H1 (cell line): ENCODE data around the gene DPYSL3. TPM values are rescaled to one million over a fixed set of nuclear protein-coding genes. Genes with fewer than 3 reads are reported as not detected.

Source experiments
- CTCF ChIA-PET: fragments of 300-600 bp; sonication (Branson Sonifier 250); formaldehyde crosslinking; loops from one replicate; lab custom pipeline; 2021; ENCODE audit not compliant: partially characterized antibody; lab: Charles Lee
- POLR2A ChIA-PET: fragments of 300-600 bp; sonication (Branson Sonifier 250); formaldehyde crosslinking; loops from one replicate; lab custom pipeline; 2021; ENCODE audit warnings: inconsistent platforms; ENCODE audit not compliant: partially characterized antibody; lab: Charles Lee
- DNase-seq, 2 experiments: peaks; one replicate each; pipeline versions ENCODE4 v3.0.0 to v3.0.0-alpha.2; 2010 to 2022; ENCODE audit warnings: low spot score in 2 of 2, low read depth in 1 of 2, mixed read lengths in 1 of 2
- FAIRE-seq: peaks from 2 replicates; lab custom pipeline; 2011; peaks lifted over from hg19 to GRCh38; lab: Jason Lieb, UNC
- H2AFZ ChIP-seq: 2 replicates; pipeline ENCODE4 v1.8.1; 2012; ENCODE audit warnings: low read length, inconsistent platforms
- H2AK5ac ChIP-seq: 2 replicates; pipeline ENCODE4 v1.6.1; 2013; ENCODE audit warnings: low read depth, low read length
- H2BK120ac ChIP-seq: replicated peaks from 2 replicates; pipeline ENCODE3; 2013; ENCODE audit warnings: low read depth, low read length, inconsistent platforms
- H2BK12ac ChIP-seq: 2 replicates; pipeline ENCODE4 v1.6.1; 2013; ENCODE audit warnings: low read depth, low read length
- H2BK15ac ChIP-seq: 2 replicates; pipeline ENCODE4 v1.6.1; 2013; ENCODE audit warnings: low read length
- H2BK20ac ChIP-seq: 2 replicates; pipeline ENCODE4 v1.6.1; 2013; ENCODE audit warnings: low read length
- H2BK5ac ChIP-seq: 2 replicates; pipeline ENCODE4 v1.6.1; 2013; ENCODE audit warnings: low read depth, low read length
- H3K14ac ChIP-seq: 2 replicates; pipeline ENCODE4 v1.6.1; 2013; ENCODE audit warnings: inconsistent platforms; ENCODE audit not compliant: insufficient read length
- H3K18ac ChIP-seq: 2 replicates; pipeline ENCODE4 v1.6.1; 2013; ENCODE audit warnings: low read length; ENCODE audit errors: extremely low read depth
- H3K23ac ChIP-seq: 2 replicates; pipeline ENCODE4 v1.6.1; 2013; ENCODE audit warnings: inconsistent platforms; ENCODE audit not compliant: insufficient read length
- H3K23me2 ChIP-seq: 2 replicates; pipeline ENCODE4 v1.6.1; 2013; ENCODE audit warnings: low read depth, low read length
- H3K27ac ChIP-seq: 2 replicates; pipeline ENCODE4 v1.6.1; 2011; ENCODE audit warnings: low read depth, low read length, inconsistent platforms
- H3K27me3 ChIP-seq, 4 experiments: replicated peaks in 1 of 4; 1 replicate in 1 of 4; 2 replicates in 3 of 4; pipeline versions ENCODE4 v1.6.1 to v1.8.1; 2011 to 2013; ENCODE audit warnings: low read length in 3 of 4, mild to moderate bottlenecking in 3 of 4, inconsistent platforms in 2 of 4, mixed read lengths in 2 of 4, moderate library complexity in 1 of 4; ENCODE audit not compliant: control insufficient read depth in 3 of 4, insufficient read depth in 3 of 4; ENCODE audit errors: extremely low read depth in 1 of 4
- H3K36me3 ChIP-seq, 4 experiments: 2 replicates each; pipeline versions ENCODE4 v1.6.1 to v1.8.1; 2011 to 2013; ENCODE audit warnings: mild to moderate bottlenecking in 4 of 4, low read length in 3 of 4, moderate library complexity in 2 of 4, control low read depth in 1 of 4, inconsistent platforms in 1 of 4; ENCODE audit not compliant: insufficient read depth in 4 of 4, control insufficient read depth in 2 of 4
- H3K4ac ChIP-seq: replicated peaks from 2 replicates; pipeline ENCODE3; 2013; ENCODE audit warnings: low read length, low read depth, mixed read lengths, inconsistent platforms; ENCODE audit not compliant: insufficient read length
- H3K4me1 ChIP-seq, 4 experiments: replicated peaks in 1 of 4; 1 replicate in 1 of 4; 2 replicates in 3 of 4; pipeline versions ENCODE4 v1.6.1 to v1.8.1; 2011 to 2013; ENCODE audit warnings: low read length in 3 of 4, inconsistent platforms in 2 of 4, mixed read lengths in 1 of 4; ENCODE audit not compliant: insufficient read depth in 4 of 4, control insufficient read depth in 3 of 4
- H3K4me2 ChIP-seq, 2 experiments: 2 replicates each; pipeline versions ENCODE4 v1.6.1 to v1.8.1; 2011 to 2013; ENCODE audit warnings: low read depth in 2 of 2, low read length in 2 of 2, control low read depth in 1 of 2, inconsistent platforms in 1 of 2, mild to moderate bottlenecking in 1 of 2; ENCODE audit not compliant: insufficient read depth in 1 of 2
- H3K4me3 ChIP-seq, 4 experiments: fragments of 200-600, 300-600 bp in 1 of 4; sonication (generic), shearing (Covaris generic), sonication (Bioruptor Twin) in 1 of 4; 2 replicates each; pipeline versions ENCODE4 v1.5.1 to v1.8.1; 2011 to 2016; ENCODE audit warnings: low read length in 4 of 4, low read depth in 3 of 4, control low read depth in 2 of 4, inconsistent platforms in 2 of 4, mild to moderate bottlenecking in 2 of 4, mixed read lengths in 1 of 4, moderate library complexity in 1 of 4; ENCODE audit not compliant: insufficient read depth in 2 of 4; ENCODE audit errors: extremely low read depth in 1 of 4
- H3K56ac ChIP-seq: replicated peaks from 2 replicates; pipeline ENCODE3; 2013; ENCODE audit warnings: low read depth, mild to moderate bottlenecking, mixed read lengths, low read length, inconsistent platforms; ENCODE audit not compliant: insufficient read length
- H3K79me1 ChIP-seq: 2 replicates; pipeline ENCODE4 v1.6.1; 2013; ENCODE audit warnings: low read depth, low read length, control low read depth
- H3K79me2 ChIP-seq, 2 experiments: 2 replicates each; pipeline versions ENCODE4 v1.6.1 to v1.8.1; 2012 to 2013; ENCODE audit warnings: low read length in 2 of 2, mild to moderate bottlenecking in 2 of 2, inconsistent platforms in 1 of 2; ENCODE audit not compliant: insufficient read depth in 2 of 2, control insufficient read depth in 1 of 2
- H3K9ac ChIP-seq, 4 experiments: replicated peaks in 1 of 4; 1 replicate in 1 of 4; 2 replicates in 3 of 4; pipeline versions ENCODE4 v1.6.1 to v1.8.1; 2011 to 2013; ENCODE audit warnings: low read depth in 3 of 4, low read length in 3 of 4, control low read depth in 2 of 4, mild to moderate bottlenecking in 2 of 4, moderate library complexity in 2 of 4, inconsistent platforms in 1 of 4; ENCODE audit errors: extremely low read depth in 1 of 4
- H3K9me3 ChIP-seq, 2 experiments: 2 replicates each; pipeline versions ENCODE4 v1.6.1 to v1.8.1; 2012 to 2013; ENCODE audit warnings: mild to moderate bottlenecking in 2 of 2, moderate library complexity in 2 of 2, control low read depth in 1 of 2, inconsistent platforms in 1 of 2, low read depth in 1 of 2, low read length in 1 of 2, mixed read lengths in 1 of 2; ENCODE audit not compliant: insufficient read depth in 2 of 2
- H4K20me1 ChIP-seq, 2 experiments: replicated peaks in 1 of 2; 2 replicates each; pipeline versions ENCODE3 to v1.8.1; 2011 to 2013; ENCODE audit warnings: inconsistent platforms in 2 of 2, low read length in 2 of 2, mild to moderate bottlenecking in 1 of 2; ENCODE audit not compliant: insufficient read depth in 2 of 2, control insufficient read depth in 1 of 2
- H4K5ac ChIP-seq: 2 replicates; pipeline ENCODE4 v1.6.1; 2013; ENCODE audit warnings: low read length, low read depth, mixed read lengths, inconsistent platforms; ENCODE audit not compliant: insufficient read length
- H4K8ac ChIP-seq: 2 replicates; pipeline ENCODE4 v1.8.0; 2013; ENCODE audit warnings: mild to moderate bottlenecking, moderate library complexity, low read length, inconsistent platforms; ENCODE audit not compliant: insufficient read depth; ENCODE audit errors: extremely low read depth
- H4K91ac ChIP-seq: replicated peaks from 2 replicates; pipeline ENCODE3; 2013; ENCODE audit warnings: low read length, mixed read lengths, inconsistent platforms; ENCODE audit not compliant: insufficient read length
- BCL11A ChIP-seq, 2 experiments: IDR thresholded peaks; one replicate each; pipeline ENCODE4 v1.6.1; 2011; ENCODE audit warnings: low read depth in 2 of 2, low read length in 2 of 2, mild to moderate bottlenecking in 2 of 2
- CHD2 ChIP-seq: IDR thresholded peaks from 2 replicates; pipeline ENCODE4 v1.6.1; 2012; ENCODE audit warnings: low read length, improper control_type of control experiment
- CREB1 ChIP-seq: IDR thresholded peaks from 2 replicates; pipeline ENCODE4 v1.6.1; 2012; ENCODE audit warnings: inconsistent platforms
- EGR1 ChIP-seq: IDR thresholded peaks from 2 replicates; pipeline ENCODE4 v1.6.1; 2011; ENCODE audit warnings: low read depth, low read length, borderline replicate concordance
- EP300 ChIP-seq, 2 experiments: IDR thresholded peaks; 1 replicate in 1 of 2; 2 replicates in 1 of 2; pipeline ENCODE4 v1.6.1; 2011 to 2012; ENCODE audit warnings: low read depth in 2 of 2, low read length in 2 of 2, mild to moderate bottlenecking in 2 of 2, borderline replicate concordance in 1 of 2, inconsistent platforms in 1 of 2, moderate library complexity in 1 of 2
- EZH2 ChIP-seq: fragments of 200-600 bp; sonication (generic); IDR thresholded peaks from 2 replicates; pipeline ENCODE4 v1.7.1; 2012; ENCODE audit warnings: low read depth, mild to moderate bottlenecking, moderate library complexity, low read length, inconsistent platforms; ENCODE audit not compliant: severe bottlenecking
- GTF2F1 ChIP-seq: IDR thresholded peaks from 2 replicates; pipeline ENCODE4 v1.6.1; 2012; ENCODE audit warnings: low read depth, low read length, improper control_type of control experiment, borderline replicate concordance
- MAFK ChIP-seq: IDR thresholded peaks from 2 replicates; pipeline ENCODE4 v1.6.1; 2012; ENCODE audit warnings: low read depth, mild to moderate bottlenecking, improper control_type of control experiment, low read length
- SP4 ChIP-seq: IDR thresholded peaks from 2 replicates; pipeline ENCODE4 v1.6.1; 2012; ENCODE audit warnings: low read length, inconsistent platforms
- TEAD4 ChIP-seq: IDR thresholded peaks from 2 replicates; pipeline ENCODE4 v1.6.1; 2012; ENCODE audit warnings: low read depth, low read length, inconsistent platforms, mixed read lengths
- WGBS, 2 experiments: shearing (Covaris generic) in 1 of 2; methylation state at CpG; one replicate each; pipeline versions ENCODE4 v1.1.6 to v1.1.7; 2013 to 2015; ENCODE audit warnings: low lambda C conversion rate in 2 of 2, mixed read lengths in 2 of 2, inconsistent platforms in 1 of 2, low coverage in 1 of 2, missing lambda C conversion rate in 1 of 2; ENCODE audit not compliant: insufficient replicate concordance in 2 of 2, insufficient coverage in 1 of 2, insufficient read length in 1 of 2; ENCODE audit errors: extremely low coverage in 1 of 2, missing lambda C conversion rate in 1 of 2; 5-methylcytosine and 5-hydroxymethylcytosine counted together
- polyA plus RNA-seq, 7 experiments: library from polyadenylated mRNA; depleted of rRNA in 3 of 7; stranded (reverse) in 5 of 7; unstranded in 2 of 7; fragments of >200 nt in 5 of 7; fragments of 200-250 nt in 2 of 7; gene quantifications; 1 replicate in 5 of 7; 2 replicates in 1 of 7; 4 replicates in 1 of 7; pipeline versions ENCODE4 v1.2.1 to v1.2.3, GENCODE V29; 2011 to 2013; ENCODE audit warnings: missing spikeins in 2 of 7, mixed read lengths in 2 of 7
- total RNA-seq: library from RNA; stranded (reverse); fragmentation: NEBNext Ultra II Directional; extraction: Animal tissue kit (Norgen Biotek cat#: 25700); gene quantifications from 2 replicates; pipeline ENCODE4 v1.2.1, GENCODE V29; 2021
- TF ChIP-seq, protein P1 (sequence below): IDR thresholded peaks from 2 replicates; pipeline ENCODE4 v1.6.1; 2011; ENCODE audit warnings: low read length, improper control_type of control experiment
- TF ChIP-seq, protein P2 (sequence below): IDR thresholded peaks from 2 replicates; pipeline ENCODE4 v1.6.1; 2012; ENCODE audit warnings: low read length, inconsistent platforms

Gene DPYSL3
- total and polyA plus RNA-seq, 2 of the 8 experiments (the other 6 are each of a cell fraction or from before 2014, with no cell fraction given) = 268 to 387 TPM

DNA sequence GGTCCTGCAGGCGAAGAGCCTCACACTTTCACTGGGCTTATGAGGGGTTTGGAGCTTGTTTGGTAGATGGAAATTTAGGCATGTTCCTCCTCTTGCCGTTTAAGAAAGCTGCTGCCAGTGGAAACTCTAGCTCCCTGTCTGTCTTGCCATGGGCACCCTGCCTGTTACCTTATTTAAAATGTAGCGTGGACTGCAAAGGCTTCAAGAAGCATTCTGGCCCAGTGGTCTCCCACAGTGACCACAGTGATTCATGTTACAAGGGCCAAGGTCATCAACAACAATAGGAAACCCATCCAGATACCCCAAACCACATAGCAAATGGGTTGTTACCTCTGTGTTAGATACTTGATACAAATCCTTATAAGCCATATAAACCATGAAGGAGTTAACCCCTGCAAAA is 96.6 kb downstream of the DPYSL3 start:
- H3K27ac ChIP-seq = no peak overlapping the region
- no peak for TF ChIP-seq GTF2F1
- TF ChIP-seq MAFK = no peak
- no peak for TF ChIP-seq CREB1
- no peak for TF ChIP-seq SP4
- TF ChIP-seq BCL11A (IDR thresholded peaks at IDR 0.05; ENCODE audit: low read depth in 2 of 2, low read length in 2 of 2) = no peak
- TF ChIP-seq EP300 (IDR thresholded peaks at IDR 0.05; ENCODE audit: borderline replicate concordance in 1 of 2, low read depth in 2 of 2, low read length in 2 of 2) = no peak
- no peak for TF ChIP-seq CHD2
- TF ChIP-seq, protein P1, sequence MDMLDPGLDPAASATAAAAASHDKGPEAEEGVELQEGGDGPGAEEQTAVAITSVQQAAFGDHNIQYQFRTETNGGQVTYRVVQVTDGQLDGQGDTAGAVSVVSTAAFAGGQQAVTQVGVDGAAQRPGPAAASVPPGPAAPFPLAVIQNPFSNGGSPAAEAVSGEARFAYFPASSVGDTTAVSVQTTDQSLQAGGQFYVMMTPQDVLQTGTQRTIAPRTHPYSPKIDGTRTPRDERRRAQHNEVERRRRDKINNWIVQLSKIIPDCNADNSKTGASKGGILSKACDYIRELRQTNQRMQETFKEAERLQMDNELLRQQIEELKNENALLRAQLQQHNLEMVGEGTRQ = no peak
- TF ChIP-seq EGR1 = no peak
- no peak for TF ChIP-seq EZH2
- TF ChIP-seq, protein P2, sequence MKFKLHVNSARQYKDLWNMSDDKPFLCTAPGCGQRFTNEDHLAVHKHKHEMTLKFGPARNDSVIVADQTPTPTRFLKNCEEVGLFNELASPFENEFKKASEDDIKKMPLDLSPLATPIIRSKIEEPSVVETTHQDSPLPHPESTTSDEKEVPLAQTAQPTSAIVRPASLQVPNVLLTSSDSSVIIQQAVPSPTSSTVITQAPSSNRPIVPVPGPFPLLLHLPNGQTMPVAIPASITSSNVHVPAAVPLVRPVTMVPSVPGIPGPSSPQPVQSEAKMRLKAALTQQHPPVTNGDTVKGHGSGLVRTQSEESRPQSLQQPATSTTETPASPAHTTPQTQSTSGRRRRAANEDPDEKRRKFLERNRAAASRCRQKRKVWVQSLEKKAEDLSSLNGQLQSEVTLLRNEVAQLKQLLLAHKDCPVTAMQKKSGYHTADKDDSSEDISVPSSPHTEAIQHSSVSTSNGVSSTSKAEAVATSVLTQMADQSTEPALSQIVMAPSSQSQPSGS = no peak
- no peak for TF ChIP-seq TEAD4

More for the DNA sequence above, 96.6 kb downstream of the DPYSL3 start:
- Histone ChIP-seq H3K4ac (no peak overlapping the region), H3K4me3 (no peak overlapping the region), H2BK120ac (no peak overlapping the region), H3K14ac (no peak overlapping the region), H3K27me3 (no peaks in the 10 kb centered on the region), H2AFZ (no peak overlapping the region), H2BK20ac (no peak overlapping the region), H4K8ac (no peak overlapping the region), H4K20me1 (peaks cover 7 to 14% of the 10 kb centered on the region in 2 experiments), H3K9ac (no peak overlapping the region), H3K18ac (no peak overlapping the region), H3K36me3 (peaks cover 75 to 100% (median 96%) of the 10 kb centered on the region in 4 experiments), H3K4me1 (no peaks in the 10 kb centered on the region), H3K79me1 (peaks cover 11% of the 10 kb centered on the region), H3K23me2 (no peaks in the 10 kb centered on the region), H3K4me2 (no peak overlapping the region), H3K9me3 (no peaks in the 10 kb centered on the region), H2BK15ac (no peak overlapping the region), H2AK5ac (no peak overlapping the region), H3K56ac (no peak overlapping the region), H3K79me2 (peaks cover 4 to 29% of the 10 kb centered on the region in 2 experiments), H4K5ac (no peak overlapping the region), H3K23ac (no peak overlapping the region), H4K91ac (no peak overlapping the region), H2BK12ac (no peak overlapping the region), H2BK5ac (no peak overlapping the region)
- FAIRE-seq (no peak), DNase-seq (no peak)
- POLR2A ChIA-PET = interaction anchor here (3.2 kb wide), 1 partner anchor 13 kb away, joined by 10 read pairs; no protein-coding TSS in a partner anchor
- 93% methylated on average over 3 of the region's 3 CpGs; no CpG with 5 or more reads in 1 of the 2 experiments for WGBS, 2 experiments
- CTCF ChIA-PET = interaction anchor here (0.9 to 3.2 kb wide), 5 partner anchors 13 to 24 kb away, joined by 3 to 12 read pairs (median 3); no protein-coding TSS in a partner anchor
